Pancreas (tissue), 10 donors: Measurements from ENCODE around the gene MOK. TPM values are rescaled to one million over a fixed set of nuclear protein-coding genes. Genes with fewer than 3 reads are reported as not detected.
A peak's percentile ranks its signal among the peaks of the same experiment; 100 is the strongest.

ENCODE experiments used
- ATAC-seq, 4 donors: fragments of 200-7000 bp; cut with Tn5 transposase; one replicate each; pipeline versions ENCODE4 v1.8.0 to v1.9.1; 2020; ENCODE audit warnings: mild to moderate bottlenecking in 4 of 4, moderate library complexity in 4 of 4
- DNase-seq, 6 donors: peaks; one replicate each; pipeline ENCODE4 v3.0.0-alpha.2; 2020
- FAIRE-seq: peaks from 2 replicates; lab custom pipeline; 2012; peaks lifted over from hg19 to GRCh38; lab: Jason Lieb, UNC
- H3K27ac ChIP-seq, 4 donors: fragments of 200-600 bp; sonication (generic); 1 replicate in 3 of 4; 2 replicates in 1 of 4; pipeline versions ENCODE4 v1.5.0 to v1.8.0; 2020
- H3K27me3 ChIP-seq, 4 donors: fragments of 200-600 bp; one replicate each; pipeline ENCODE4 v1.8.0; 2021
- H3K36me3 ChIP-seq, 3 donors: fragments of 200-600 bp; sonication (generic) in 1 of 3; one replicate each; pipeline versions ENCODE4 v1.5.0 to v1.8.0; 2020 to 2021
- H3K4me1 ChIP-seq, 3 donors: fragments of 200-600 bp; one replicate each; pipeline ENCODE4 v1.8.0; 2021
- H3K4me3 ChIP-seq, 4 donors: fragments of 200-600 bp; sonication (generic) in 2 of 4; one replicate each; pipeline versions ENCODE4 v1.5.0 to v1.8.0; 2020 to 2021
- H3K9me3 ChIP-seq, 4 donors: fragments of 200-600 bp; one replicate each; pipeline ENCODE4 v1.8.0; 2021
- CTCF ChIP-seq, 4 donors: fragments of 200-600 bp; sonication (generic) in 3 of 4; IDR thresholded peaks; one replicate each; pipeline versions ENCODE4 v1.5.0 to v1.8.0; 2021; ENCODE audit warnings: antibody characterized with exemption in 4 of 4
- WGBS, 2 donors: extraction: QIAGEN DNeasy Blood & Tissue Kit; methylation state at CpG; one replicate each; pipeline ENCODE4 v1.1.7; 2013; 5-methylcytosine and 5-hydroxymethylcytosine counted together
- intact Hi-C, 3 donors: fragments of 100-400 bp; cut with DNase I; formaldehyde crosslinking; loops; one replicate each; pipeline versions ENCODE4 v1.11.1 to v1.14.2; 2022
- polyA plus RNA-seq, 2 donors: library from polyadenylated mRNA; stranded (reverse); fragments of 200-250 nt; gene quantifications; one replicate each; pipeline ENCODE4 v1.2.3, GENCODE V29; 2013
- total RNA-seq, 6 donors: library from RNA; stranded (reverse); fragmentation: NEBNext Ultra II Directional in 4 of 6; extraction: Animal tissue kit (Norgen Biotek cat#: 25700) in 4 of 6; gene quantifications; one replicate each; pipeline versions ENCODE4 v1.2.1 to v1.2.4, GENCODE V29; 2021 to 2023
- donor health status: healthy with polysubstance abuse.
- donor health status: DM: no; HTN: no; CAD: no; lungs with moderate emphysema.
- donor health status: DM: no; HTN: no; CAD: no.
- donor health status: control.
- donor health status: control.
- donor health status: Bipolar disorder and iron deficiency.
- donor health status: DM: yes; HTN: yes; CAD: no.
- donor health status: DM: no; HTN: no; CAD: no.
- donor health status: DM: no; HTN: no; CAD: no.
- donor health status: DM: yes; HTN: yes; CAD: no.

Gene MOK
- total and polyA plus RNA-seq, 8 donors, result 7.7 to 35.9 (median 9.4) TPM

- no peak for TF ChIP-seq CTCF (IDR thresholded peaks at IDR 0.05)
- FAIRE-seq, result no peak
- Histone ChIP-seq H3K36me3 (no peaks in the 10 kb centered on the region), H3K4me3 (no peak overlapping the region), H3K27me3 (no peaks in the 10 kb centered on the region), H3K27ac (peak overlapping the region; percentile 60 to 82 (median 72)), H3K9me3 (no peaks in the 10 kb centered on the region), H3K4me1 (peaks cover 0 to 15% (median 10%) of the 10 kb centered on the region in 3 donors)
- intact Hi-C loops, result no loop called here
- WGBS, 2 donors, result 40 to 50% methylated on average over 8 of the region's 8 CpGs
- ATAC-seq, result peak; percentile 92 to 96 (median 94)
- peak in 3 of 6 donors; percentile 12 to 48 (median 23) for DNase-seq
These were observed 25.1 kb downstream of the MOK start for GRCh38 chr14:102279688-102280348.

DNA sequence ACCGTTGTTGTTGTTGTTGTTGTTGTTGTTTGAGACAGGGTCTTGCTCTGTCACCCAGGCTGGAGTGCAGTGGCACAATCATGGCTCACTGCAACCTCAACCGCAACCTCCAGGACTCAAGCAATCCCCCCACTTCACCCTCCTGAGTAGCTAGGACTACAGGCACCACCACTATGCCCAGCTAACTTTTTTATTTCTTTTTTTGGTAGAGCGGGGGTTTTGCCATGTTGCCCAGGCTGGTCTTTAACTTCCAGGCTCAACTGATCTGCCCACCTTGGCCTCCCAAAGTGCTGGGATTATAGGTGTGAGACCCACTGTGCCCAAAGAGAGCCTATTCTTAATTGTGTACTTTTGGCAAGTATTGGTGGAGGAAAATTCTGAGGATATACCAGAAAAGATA lies 25.7 kb downstream of the MOK start:
- Histone ChIP-seq H3K4me1 (peaks cover 0 to 15% (median 10%) of the 10 kb centered on the region in 3 donors), H3K36me3 (no peaks in the 10 kb centered on the region), H3K27me3 (no peaks in the 10 kb centered on the region), H3K27ac (peak overlapping the region; percentile 60 to 82 (median 72)), H3K4me3 (no peak overlapping the region), H3K9me3 (no peaks in the 10 kb centered on the region)
- peak; percentile 19 to 44 (median 26) for ATAC-seq
- FAIRE-seq, result no peak
- TF ChIP-seq CTCF (IDR thresholded peaks at IDR 0.05), result no peak
- intact Hi-C loops, result no loop called here
- WGBS, 2 donors, result 75 to 88% methylated on average over 3 of the region's 3 CpGs
- DNase-seq, result no peak

DNA sequence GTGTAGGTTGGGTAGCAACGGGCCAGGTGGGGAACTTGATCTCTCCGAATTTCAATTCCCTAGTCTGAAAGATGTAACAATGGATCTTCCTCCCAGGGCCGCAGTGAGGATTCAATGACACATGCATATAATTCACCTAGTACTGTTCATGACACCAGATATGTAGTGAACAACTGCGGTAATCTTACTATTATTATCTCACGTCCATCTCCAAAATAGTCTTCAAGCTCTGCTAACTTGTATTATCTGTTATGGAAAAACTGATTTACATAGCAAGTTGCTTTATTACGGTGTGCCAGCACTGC lies 26.4 kb downstream of the MOK start:
- H3K4me3 ChIP-seq, result no peak overlapping the region

GRCh38 chr14:102277874-102278630 lies 26.9 kb downstream of the MOK start:
- Histone ChIP-seq H3K4me1 (peaks cover 0 to 15% (median 10%) of the 10 kb centered on the region in 3 donors), H3K36me3 (no peaks in the 10 kb centered on the region), H3K9me3 (no peaks in the 10 kb centered on the region), H3K27ac (no peak overlapping the region), H3K4me3 (no peak overlapping the region), H3K27me3 (no peaks in the 10 kb centered on the region)
- DNase-seq (no peak), ATAC-seq (no peak), FAIRE-seq (no peak)
- WGBS, 2 donors, result 49 to 60% methylated on average over 7 of the region's 7 CpGs
- intact Hi-C loops, result no loop called here
- TF ChIP-seq CTCF (IDR thresholded peaks at IDR 0.05), result no peak

More for the DNA sequence above, 26.4 kb downstream of the MOK start:
- no peaks in the 10 kb centered on the region for H3K9me3 ChIP-seq
- no peak for ATAC-seq
- FAIRE-seq, result no peak
- 92 to 93% methylated on average over 6 of the region's 6 CpGs for WGBS, 2 donors
- DNase-seq, result no peak
- intact Hi-C loops, result no loop called here
- H3K36me3 ChIP-seq, result no peaks in the 10 kb centered on the region
- H3K4me1 ChIP-seq, result peaks cover 0 to 15% (median 10%) of the 10 kb centered on the region in 3 donors
- no peaks in the 10 kb centered on the region for H3K27me3 ChIP-seq
- peak overlapping the region in 1 of 4 donors; percentile 60 for H3K27ac ChIP-seq
- no peak for TF ChIP-seq CTCF (IDR thresholded peaks at IDR 0.05)

- Histone ChIP-seq H3K36me3 (no peaks in the 10 kb centered on the region), H3K27ac (no peak overlapping the region), H3K9me3 (no peaks in the 10 kb centered on the region), H3K4me1 (peaks cover 0 to 15% (median 10%) of the 10 kb centered on the region in 3 donors), H3K27me3 (no peaks in the 10 kb centered on the region), H3K4me3 (no peak overlapping the region)
- DNase-seq (no peak), ATAC-seq (no peak), FAIRE-seq (no peak)
- intact Hi-C loops, result no loop called here
- 98 to 99% methylated on average over 7 of the region's 7 CpGs for WGBS, 2 donors
- no peak for TF ChIP-seq CTCF (IDR thresholded peaks at IDR 0.05)
These were observed 29.1 kb downstream of the MOK start for GRCh38 chr14:102275866-102276265.
